Stimulated activated CD4-positive, alpha-beta T cell treated with anti-CD3 and anti-CD28 coated beads, Interleukin-12 subunit alpha, Interleukin-12 subunit beta, amount 100 ng/mL, for 48 hours (primary cell): ENCODE data around the gene SMAP1.

Experiments
- DNase-seq, 3 donors: peaks; one replicate each; pipeline ENCODE4 v3.0.0-alpha.2; 2020; ENCODE audit warnings: low read depth in 2 of 3, low spot score in 1 of 3

The SMAP1 gene

GRCh38 chr6:70839286-70840266, 171.9 kb downstream of the SMAP1 start:
- DNase-seq = no peak

GRCh38 chr6:70841112-70841511, 173.4 kb downstream of the SMAP1 start:
- DNase-seq = no peak

- no peak for DNase-seq
These were observed 174.9 kb downstream of the SMAP1 start for GRCh38 chr6:70842541-70842940.

GRCh38 chr6:70843328-70843918, 175.7 kb downstream of the SMAP1 start:
- no peak for DNase-seq

- DNase-seq = no peak
These were observed 176.6 kb downstream of the SMAP1 start for GRCh38 chr6:70844301-70844700.

GRCh38 chr6:70846207-70846835, 178.6 kb downstream of the SMAP1 start:
- no peak for DNase-seq

- DNase-seq = no peak
These were observed 179.7 kb downstream of the SMAP1 start for GRCh38 chr6:70847106-70848084.

GRCh38 chr6:70849348-70850069, 181.8 kb downstream of the SMAP1 start:
- no peak for DNase-seq

- no peak for DNase-seq
These were observed 185.1 kb downstream of the SMAP1 start for GRCh38 chr6:70852667-70853246.

- DNase-seq = no peak
These were observed 189.8 kb downstream of the SMAP1 start for GRCh38 chr6:70857387-70858077.

- no peak for DNase-seq
These were observed 192.4 kb downstream of the SMAP1 start for GRCh38 chr6:70860045-70860444.

GRCh38 chr6:70860920-70861319, 193.2 kb downstream of the SMAP1 start:
- DNase-seq = no peak

GRCh38 chr6:70863343-70863742, 195.7 kb downstream of the SMAP1 start:
- no peak for DNase-seq

- DNase-seq = no peak
These were observed 196.7 kb downstream of the SMAP1 start for GRCh38 chr6:70864401-70864800.

GRCh38 chr6:70872469-70872868, 204.8 kb downstream of the SMAP1 start:
- no peak for DNase-seq

GRCh38 chr6:70874181-70874913, 206.7 kb downstream of the SMAP1 start:
- DNase-seq = no peak

- DNase-seq = no peak
These were observed 211.8 kb downstream of the SMAP1 start for GRCh38 chr6:70879496-70879895.
